Middle frontal gyrus (tissue), 1 donor: Measurements from ENCODE around the gene ARSB.
A peak's percentile ranks its signal among the peaks of the same experiment; 100 is the strongest.
"Not testable (repeated sequence)": the region's sequence is repeated elsewhere in the genome, so short reads cannot be mapped to it uniquely, and the experiment has no call there.

ENCODE experiments used
- DNase-seq: peaks from one replicate; pipeline ENCODE4 v3.0.0-alpha.2; 2015; ENCODE audit warnings: low spot score; ENCODE audit errors: extremely low spot score

The ARSB gene

GRCh38 chr5:78995521-78996007 lies 10.5 kb upstream of the ARSB start:
- no peak for DNase-seq

DNA sequence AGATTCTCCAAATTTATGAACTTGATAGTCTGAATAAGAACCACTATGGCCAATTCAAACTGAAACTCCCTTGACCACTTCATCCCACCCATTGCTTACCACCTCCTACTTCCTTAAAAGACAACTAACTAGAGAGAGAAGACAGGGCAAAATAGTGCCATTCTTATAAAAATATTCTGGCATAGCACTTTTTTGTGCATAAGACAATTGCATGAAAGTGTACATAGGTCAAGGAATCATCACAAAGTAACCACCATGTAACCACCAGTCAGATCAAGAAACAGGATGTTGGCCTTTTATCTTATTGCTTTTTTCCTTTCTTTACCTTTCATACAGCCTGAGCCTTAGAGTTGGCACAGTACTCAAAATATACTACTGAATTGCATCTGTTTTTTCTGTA lies 8.1 kb upstream of the ARSB start:
- no peak for DNase-seq

- DNase-seq, result no peak
Observed at GRCh38 chr5:78992146-78992545, 7.0 kb upstream of the ARSB start.

GRCh38 chr5:78989080-78989479 lies 4.0 kb upstream of the ARSB start:
- no peak for DNase-seq

- DNase-seq, result no peak
Observed at GRCh38 chr5:78985725-78986223, 664 bp upstream of the ARSB start.

- DNase-seq, result peak; percentile 68
Observed at GRCh38 chr5:78984439-78985115, 533 bp downstream of the ARSB start.

GRCh38 chr5:78983601-78984438 lies 1.3 kb downstream of the ARSB start:
- no peak for DNase-seq

- DNase-seq, result not testable (repeated sequence)
Observed at GRCh38 chr5:78983194-78983593, 1.9 kb downstream of the ARSB start.

GRCh38 chr5:78979909-78980308 lies 5.2 kb downstream of the ARSB start:
- DNase-seq, result no peak

GRCh38 chr5:78979117-78979742 lies 5.9 kb downstream of the ARSB start:
- DNase-seq, result no peak

DNA sequence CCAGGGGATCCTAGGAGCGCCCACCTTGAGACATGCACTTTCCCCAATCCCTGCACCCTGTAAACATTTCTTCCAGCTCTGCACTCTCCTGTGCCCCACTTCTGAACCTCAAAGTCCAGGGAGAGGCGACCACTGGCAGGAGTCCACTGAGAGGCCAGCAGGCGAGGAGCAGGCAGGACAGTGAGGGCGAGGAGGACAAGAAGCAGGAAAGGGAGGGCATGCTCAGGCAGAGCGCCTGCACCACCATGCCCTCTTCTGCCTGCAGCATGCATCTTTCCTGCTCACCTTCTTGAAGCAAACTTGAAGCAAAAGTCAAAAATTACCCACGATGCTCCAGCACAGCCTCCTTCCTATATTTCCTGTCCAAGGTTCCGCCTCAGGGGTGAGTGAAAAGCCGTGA lies 10.1 kb downstream of the ARSB start:
- no peak for DNase-seq

DNA sequence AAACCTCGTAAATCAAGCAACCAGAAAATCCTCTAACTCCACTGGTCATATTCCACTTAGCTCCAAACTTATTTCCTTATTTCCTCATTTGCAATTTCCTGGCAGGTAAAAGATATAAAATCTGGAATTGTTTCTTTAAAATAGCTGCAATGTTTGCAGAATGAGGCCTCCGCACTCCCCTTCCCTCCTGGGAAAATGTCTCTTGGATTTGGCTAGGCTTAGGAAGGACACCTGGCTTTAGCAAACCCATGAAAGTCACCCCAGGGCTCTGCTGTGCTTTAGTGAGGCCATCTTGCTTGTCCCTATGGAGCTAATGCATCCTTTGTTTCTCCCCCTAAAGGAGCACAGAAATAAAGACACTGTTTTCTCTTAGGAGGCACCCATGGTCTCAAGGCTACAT lies 10.5 kb downstream of the ARSB start:
- DNase-seq, result no peak

GRCh38 chr5:78974011-78974410 lies 11.1 kb downstream of the ARSB start:
- peak; percentile 24 for DNase-seq

DNA sequence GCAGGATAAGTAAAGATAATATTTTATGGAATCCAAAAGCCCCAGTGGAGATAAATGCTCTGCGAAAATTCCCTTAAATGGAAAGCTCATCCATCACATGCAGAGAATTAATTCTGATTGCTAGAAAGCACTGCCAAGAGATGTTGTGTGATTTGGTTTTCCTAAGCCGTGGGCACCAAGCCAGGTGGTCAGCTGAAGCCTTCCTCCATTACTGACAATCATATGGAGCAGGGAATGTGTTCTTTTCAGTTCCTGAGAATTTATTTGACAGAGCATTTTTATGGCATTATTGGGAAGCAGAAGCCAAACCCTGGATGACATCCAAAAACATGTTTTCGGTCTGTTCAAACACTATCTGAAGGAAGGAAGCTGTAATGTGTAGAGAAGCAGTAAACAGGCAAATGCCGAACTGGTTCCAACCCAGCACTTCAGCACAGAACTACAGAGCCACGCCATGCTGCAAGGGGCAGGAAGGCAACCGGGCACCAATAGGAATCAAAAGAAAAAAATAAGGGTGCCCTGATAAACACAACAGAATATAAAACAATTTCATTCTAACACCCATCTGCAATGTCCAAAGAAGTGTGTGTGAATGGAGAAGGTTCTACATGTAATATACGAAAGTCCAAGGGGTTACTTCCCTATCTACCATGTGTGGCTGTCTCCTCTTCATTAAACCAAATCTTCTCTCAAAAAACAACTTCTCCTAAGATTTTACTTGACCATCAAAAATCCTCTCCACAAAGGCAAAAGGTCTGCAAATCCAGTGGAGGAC lies 12.3 kb downstream of the ARSB start:
- DNase-seq, result no peak

DNA sequence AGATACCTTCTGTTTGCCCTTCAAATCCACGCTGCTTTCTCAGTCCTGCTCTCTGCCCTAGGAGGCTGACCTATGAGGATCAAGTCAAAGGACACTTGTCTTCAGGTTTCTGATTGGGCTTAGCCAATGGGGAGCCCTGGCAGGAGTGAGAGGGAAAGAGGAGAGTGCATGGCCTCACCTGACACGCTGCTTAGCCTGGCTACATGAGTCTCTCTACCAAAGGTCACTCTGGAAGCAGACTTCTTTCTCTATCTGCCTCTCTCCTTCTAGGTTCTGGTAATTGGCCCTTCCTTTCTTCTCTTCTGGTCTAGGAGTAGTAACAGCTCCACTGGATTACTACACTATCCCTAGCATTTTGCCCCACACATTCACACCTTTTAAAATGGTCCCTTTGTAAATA lies 13.1 kb downstream of the ARSB start:
- DNase-seq, result no peak

GRCh38 chr5:78968781-78969180 lies 16.3 kb downstream of the ARSB start:
- DNase-seq, result no peak

GRCh38 chr5:78964889-78965288 lies 20.2 kb downstream of the ARSB start:
- peak; percentile 65 for DNase-seq

DNA sequence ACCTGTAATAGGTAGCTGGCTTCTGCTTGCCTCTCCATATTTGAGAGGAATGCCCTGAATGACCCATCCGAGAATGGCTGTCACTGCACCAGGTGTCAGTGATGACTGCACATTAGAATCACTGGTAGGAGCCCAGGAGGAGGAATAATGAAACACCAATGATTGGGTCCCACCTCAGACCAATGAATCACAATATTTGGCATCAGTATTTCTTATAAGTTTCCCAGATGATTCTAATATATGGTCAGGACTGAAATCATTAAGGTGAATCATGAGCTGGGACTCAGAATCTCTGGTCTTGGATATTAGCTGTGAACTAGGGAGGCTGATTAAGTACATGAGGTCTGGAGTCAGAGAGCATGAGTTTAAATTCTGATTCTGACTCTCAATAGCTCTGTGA lies 23.4 kb downstream of the ARSB start:
- no peak for DNase-seq

- no peak for DNase-seq
Observed at GRCh38 chr5:78959767-78960166, 25.3 kb downstream of the ARSB start.

DNA sequence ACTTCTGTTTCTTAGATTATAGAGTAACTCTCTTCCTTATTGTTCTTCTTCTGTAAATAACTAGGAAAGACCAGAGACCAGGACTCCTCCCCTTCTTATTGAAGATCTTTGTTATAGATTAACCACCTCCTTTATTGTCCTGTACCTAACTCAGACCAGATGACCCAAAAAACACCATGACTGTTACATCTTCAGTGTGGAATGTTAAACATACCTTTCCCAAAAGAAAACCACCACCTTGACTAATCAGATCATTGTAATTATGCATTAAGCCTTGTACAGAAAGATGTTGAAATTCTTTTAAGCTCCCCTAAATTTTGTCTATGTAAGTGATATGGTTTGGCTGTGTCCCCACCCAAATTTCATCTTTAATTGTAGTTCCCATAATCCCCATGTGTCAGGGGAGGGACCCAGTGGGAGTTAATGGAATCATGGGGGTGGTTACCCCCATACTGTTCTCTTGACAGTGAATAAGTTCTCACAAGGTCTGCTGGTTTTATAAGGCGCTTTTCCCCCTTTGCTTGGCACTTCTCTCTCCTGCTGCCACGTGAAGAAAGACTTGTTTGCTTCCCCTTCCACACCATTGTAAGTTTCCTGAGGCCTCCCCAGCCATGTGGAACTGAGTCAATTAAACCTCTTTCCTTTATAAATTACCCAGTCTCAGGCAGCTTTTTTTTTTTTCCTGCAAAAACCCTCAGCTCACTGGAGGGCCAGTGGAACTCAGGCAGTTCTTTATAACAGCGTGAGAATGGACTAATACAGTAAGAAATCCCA lies 26.3 kb downstream of the ARSB start:
- DNase-seq, result no peak

DNA sequence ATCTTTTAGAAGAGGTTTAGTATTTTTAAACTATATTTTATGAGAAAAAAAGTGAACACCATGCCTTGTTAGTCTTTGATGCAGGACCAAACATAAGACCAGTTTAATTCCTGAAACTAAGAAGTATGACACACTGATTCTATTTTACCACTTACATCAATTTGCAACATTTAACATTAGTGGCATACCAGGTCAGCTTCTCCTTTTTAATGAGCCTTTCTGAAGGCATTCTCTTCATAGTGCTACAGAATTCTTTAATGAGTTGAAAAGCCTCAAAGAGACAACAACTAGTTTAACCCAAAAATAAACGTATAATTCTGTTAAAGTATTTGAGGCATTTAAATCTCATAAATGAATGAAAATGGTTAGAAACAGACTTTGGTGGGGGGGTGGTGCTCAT lies 28.2 kb downstream of the ARSB start:
- no peak for DNase-seq
